Measurements from ENCODE around the gene HOXD13.

The HOXD13 gene

GRCh38 chr2:176105078-176105729 lies 12.7 kb downstream of the HOXD13 start:
- DNase-seq (ENCODE audit: low read depth in 2 of 2) = no peak

DNA sequence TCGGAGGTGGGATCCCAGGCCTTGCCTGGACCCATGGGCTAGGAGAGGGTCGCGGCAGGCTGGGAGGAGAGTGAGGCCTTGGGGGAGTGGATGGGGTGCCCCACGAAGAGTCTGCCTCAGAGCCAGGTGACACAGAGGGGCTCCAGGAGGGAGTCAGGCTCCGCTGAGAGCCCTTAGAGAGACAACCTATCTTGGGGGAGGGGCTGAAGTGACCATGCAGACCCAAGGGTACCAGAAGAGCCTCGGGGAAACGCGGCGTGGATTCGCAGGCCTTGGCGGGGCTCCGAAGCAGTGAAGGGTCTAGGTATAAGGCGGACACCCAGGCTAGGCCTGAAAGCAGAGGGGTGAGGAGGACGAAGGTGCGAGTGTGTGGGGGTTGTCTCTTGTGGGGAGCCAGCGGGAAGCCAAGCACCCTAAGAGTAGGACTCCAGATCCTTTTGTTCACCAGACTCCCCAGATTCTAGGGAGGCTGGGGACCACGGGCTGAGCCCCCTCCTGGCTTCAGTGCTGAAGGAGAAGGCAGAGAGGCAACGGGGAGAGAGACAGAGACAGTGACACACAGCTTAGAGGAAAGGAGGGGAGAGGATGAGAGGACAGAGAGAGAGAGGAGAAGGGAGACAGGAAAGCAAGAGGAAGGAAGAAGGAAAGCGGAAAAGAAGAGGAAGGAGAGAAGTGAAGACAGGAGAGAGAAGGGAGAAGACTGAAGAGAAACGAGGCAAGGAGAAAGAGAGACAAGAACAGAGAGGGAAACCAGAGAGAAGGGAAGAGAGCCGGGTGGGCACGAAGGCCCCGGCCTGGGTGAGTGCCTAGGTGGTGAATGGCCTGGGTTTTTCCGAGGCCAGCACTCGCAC lies 13.4 kb downstream of the HOXD13 start:
- DNase-seq (ENCODE audit: low read depth in 2 of 2) = no peak

DNA sequence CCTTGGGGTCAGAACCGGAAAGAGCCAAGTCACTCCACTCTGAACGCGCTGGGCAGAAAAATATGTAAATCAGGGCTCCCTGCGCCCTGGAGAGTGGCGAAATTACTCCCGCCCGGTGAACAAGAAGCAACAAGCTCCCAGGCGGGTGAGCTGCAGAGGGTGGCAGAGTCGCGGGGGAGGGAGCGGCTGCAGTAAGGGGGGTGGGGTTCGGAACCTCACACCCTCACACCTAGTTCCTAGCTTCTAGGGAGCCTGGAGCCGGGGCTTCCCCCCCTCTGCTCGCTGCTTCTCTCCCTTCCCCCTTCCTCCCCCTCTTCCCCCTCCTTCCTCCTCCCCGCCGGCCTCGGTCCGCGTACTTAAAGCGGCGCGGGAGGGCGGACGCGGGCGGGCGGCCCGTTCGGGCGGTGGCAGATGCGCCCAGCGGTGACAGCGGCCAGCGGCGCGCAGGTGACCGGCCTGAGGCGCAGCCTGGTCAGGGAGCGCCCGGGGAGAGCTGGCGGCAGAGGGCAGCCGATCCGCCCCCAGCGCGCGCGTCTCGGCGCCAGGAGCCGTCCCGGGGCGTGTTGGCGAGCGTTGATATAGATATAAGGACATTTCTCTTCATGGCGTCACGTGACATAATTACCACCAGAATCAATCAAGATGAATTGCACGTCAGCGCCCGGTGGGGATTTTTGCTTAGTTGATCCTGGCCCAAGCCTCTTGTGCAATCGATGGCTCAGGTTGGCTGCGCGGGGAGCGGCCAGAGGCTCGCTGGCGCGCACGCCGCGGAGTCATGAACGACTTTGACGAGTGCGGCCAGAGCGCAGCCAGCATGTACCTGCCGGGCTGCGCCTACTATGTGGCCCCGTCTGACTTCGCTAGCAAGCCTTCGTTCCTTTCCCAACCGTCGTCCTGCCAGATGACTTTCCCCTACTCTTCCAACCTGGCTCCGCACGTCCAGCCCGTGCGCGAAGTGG lies 14.3 kb downstream of the HOXD13 start, which contains the start of gene HOXD11:
HOXD11 (plus strand) TSS at position 700 of the 959 bp plus-strand sequence; CDS start at position 776, 76 bp downstream.
- no peak for DNase-seq (ENCODE audit: low read depth in 2 of 2)

DNA sequence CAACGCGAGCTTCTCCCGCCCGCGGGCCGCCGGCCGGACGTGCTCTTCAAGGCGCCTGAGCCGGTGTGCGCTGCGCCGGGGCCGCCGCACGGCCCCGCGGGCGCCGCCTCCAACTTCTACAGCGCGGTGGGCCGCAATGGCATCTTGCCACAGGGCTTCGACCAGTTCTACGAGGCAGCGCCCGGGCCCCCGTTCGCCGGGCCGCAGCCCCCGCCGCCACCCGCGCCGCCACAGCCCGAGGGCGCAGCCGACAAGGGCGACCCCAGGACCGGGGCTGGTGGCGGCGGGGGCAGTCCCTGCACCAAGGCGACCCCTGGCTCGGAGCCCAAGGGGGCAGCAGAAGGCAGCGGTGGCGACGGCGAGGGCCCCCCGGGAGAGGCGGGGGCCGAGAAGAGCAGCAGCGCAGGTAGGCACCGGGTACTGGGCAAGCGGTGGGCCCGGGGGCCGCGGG lies 15.2 kb downstream of the HOXD13 start:
- DNase-seq (ENCODE audit: low read depth in 2 of 2) = no peak

GRCh38 chr2:176109192-176109901 lies 16.8 kb downstream of the HOXD13 start:
- DNase-seq (ENCODE audit: low read depth in 2 of 2) = no peak

DNA sequence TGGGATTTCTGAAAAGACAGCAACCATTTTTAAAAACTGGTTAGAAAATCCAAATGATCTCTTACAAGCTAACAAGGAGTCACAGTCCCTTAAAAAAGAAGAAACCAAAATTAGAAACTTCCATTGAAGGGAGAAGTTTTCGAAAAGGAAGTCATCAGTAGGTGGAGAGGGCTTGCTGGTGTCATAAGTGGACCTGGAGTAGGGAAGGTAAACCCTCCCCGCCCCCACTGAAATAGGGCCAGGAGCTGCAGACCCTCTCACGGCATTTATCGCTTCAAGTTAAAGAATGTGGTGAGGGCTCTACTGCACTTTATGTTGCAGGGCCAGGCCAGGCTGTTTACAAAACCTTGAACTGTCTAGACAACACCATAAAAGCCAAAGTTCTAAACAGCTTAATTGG lies 17.4 kb downstream of the HOXD13 start:
- no peak for DNase-seq (ENCODE audit: low read depth in 2 of 2)

DNA sequence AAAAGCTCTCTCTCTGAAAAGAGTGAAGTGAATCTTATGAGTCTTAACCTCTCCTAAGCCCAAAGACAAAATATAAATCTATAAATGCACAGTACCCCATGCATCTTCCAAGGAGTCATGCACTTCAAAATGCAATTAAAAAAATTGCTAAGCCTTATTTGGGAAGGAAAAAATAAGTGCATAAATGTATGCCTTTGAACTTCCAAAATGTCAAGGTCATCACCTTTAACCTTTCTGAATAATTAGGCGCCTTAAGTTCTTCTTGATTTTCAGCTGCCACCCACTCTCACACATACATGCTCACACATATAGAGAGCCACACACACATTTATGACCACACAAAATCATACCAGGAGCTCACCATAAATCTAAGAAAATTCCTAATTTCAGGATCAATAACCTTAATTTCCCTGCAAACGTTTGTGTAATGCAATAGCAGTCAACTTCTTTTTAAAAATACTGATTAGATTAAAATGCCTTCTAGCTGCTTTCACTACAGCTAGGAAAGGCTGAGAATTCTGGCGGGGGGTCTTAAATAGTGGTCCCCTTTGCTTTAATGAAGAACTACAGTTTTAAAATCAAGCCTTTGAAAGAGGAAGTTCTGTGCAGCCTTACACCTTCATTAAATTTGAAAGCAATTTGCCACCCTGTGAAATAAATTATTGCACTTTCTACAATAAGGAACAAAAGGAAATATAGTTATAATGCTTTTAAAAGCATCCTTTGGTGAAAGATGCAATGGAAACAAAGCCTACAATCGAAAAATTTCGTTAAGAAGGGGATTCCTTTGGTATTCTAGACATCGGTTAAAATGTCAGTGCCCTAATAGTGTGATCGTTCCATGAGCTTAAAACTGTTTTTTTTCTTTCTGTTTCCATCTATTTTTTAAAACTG lies 18.1 kb downstream of the HOXD13 start:
- DNase-seq (ENCODE audit: low read depth in 2 of 2) = no peak

DNA sequence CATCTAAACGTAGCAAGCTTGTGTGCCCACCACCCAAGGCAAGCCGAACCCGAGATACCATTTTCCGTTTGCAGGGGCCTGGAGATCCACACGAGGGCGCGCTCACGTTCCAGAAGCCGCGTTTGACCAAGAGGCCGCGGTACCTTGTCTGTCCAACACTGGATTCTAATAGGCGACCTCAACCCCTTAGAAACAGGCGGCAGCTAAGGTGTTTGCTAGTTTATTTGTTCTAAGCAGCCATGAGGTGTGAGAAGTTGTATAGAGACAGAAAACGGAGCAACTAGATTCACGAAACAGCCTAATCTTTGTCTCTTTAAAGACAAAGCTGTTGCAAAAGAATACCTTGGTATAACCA lies 18.8 kb downstream of the HOXD13 start:
- no peak for DNase-seq (ENCODE audit: low read depth in 2 of 2)

DNA sequence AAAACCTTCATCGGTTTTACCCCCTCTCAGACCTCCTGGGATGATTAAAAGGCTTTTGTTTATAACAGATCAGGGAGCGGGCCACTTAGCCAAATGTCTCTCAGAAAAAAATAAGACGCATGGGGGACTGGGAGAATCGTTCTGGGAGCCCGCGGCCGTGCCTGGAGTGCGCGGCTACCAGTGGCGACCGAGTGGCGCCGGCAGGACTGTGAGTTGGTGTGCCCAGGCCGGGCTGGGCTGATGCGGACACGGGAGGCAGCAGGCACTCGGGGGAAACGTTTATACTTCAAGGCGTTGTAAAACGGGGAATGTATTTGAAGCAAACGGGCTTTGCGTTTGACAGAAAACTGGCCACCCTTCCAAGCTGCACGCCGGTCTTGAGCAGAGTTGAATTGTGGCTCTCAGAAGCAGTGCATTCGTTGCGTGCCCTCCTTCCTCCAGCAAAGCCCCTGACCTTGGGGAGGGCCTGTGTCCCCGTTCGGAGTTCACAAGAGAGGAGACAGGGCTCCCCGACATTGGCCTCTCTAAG lies 19.4 kb downstream of the HOXD13 start:
- DNase-seq (ENCODE audit: low read depth in 2 of 2) = no peak

GRCh38 chr2:176112375-176113302 lies 20.1 kb downstream of the HOXD13 start:
- DNase-seq (ENCODE audit: low read depth in 2 of 2) = no peak

- DNase-seq (ENCODE audit: low read depth in 2 of 2) = no peak
Observed at GRCh38 chr2:176114120-176114929, 21.8 kb downstream of the HOXD13 start.

- no peak for DNase-seq (ENCODE audit: low read depth in 2 of 2)
Observed at GRCh38 chr2:176114930-176115625, 22.6 kb downstream of the HOXD13 start.

- DNase-seq (ENCODE audit: low read depth in 2 of 2) = no peak
Observed at GRCh38 chr2:176115883-176116813, 23.6 kb downstream of the HOXD13 start, which contains the start of gene HOXD10. Gene HOXD10 (plus strand): TSS chr2:176116778. CDS start chr2:176116834, 56 bp downstream.

GRCh38 chr2:176117162-176117822 lies 24.8 kb downstream of the HOXD13 start:
- DNase-seq (ENCODE audit: low read depth in 2 of 2) = no peak

DNA sequence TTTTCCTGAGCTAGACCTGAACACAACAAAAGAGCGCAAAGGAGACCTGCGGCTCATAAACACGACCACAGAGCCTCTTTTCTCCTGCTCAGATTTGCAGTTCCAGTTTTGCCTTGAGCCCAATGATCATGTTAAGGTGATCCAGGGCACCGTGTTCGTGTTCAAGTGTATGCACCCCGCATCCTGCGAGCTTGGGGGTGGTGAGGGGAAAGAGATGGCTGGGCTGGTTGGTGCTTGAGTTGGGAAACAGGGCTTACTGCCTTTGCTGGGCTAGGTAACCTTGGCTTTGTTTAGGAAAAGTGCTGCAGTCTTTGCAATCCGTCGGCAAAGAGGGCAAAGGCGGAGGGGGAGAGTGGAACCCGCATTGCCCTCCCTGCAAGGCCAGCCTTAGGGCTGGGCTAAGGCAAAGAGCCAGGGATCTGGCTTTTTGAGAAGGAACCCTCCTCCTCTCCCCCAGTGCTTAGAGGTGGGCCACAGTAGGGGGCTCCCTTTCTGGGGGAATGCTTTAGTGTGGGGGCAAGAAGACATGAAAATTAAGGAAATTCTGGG lies 25.4 kb downstream of the HOXD13 start:
- DNase-seq (ENCODE audit: low read depth in 2 of 2) = no peak

Measured in fibroblast of skin of left quadriceps (primary cell).